Measurements from ENCODE around the gene UBR7. TPM values are rescaled to one million over a fixed set of nuclear protein-coding genes. Genes with fewer than 3 reads are reported as not detected.

Gene UBR7
- total and polyA plus RNA-seq, 2 donors from 2014 or later: 14.3 to 23.6 TPM

DNA sequence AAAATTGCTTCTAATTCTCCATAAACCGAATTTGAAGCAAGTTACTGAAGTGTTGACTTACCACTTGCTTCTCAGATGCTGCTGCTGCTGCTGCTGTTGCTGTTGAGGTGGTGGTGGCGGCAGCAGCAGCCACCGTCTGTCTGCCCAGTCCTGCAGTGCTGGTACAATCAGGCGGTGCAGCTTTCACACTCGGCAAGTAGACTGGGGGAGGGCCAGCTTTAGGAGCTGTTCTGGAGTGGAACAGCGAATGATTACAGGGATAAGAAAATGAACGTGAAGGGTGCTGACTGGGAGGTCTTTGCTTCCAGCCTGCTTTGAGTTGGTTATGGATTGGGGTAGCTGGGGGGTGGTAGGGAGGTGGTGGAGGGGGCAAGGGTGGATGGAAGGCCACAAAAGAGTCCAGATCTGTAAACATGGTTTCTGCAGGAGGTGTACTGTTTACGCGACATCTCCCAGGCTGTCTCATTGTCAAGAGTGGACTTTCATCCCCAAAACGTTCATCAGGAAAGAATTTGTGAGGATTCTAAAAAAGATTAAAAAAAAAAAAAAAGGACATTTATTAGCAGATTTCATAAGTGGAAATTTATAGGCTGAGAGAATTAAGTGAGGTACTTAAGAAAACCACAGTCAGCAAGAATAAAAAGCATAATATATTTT lies 38.8 kb downstream of the UBR7 start:
- peaks cover 5 to 40% (median 30%) of the 10 kb centered on the region in 3 donors for H3K36me3 ChIP-seq (ENCODE audit: control insufficient read depth in 2 of 3, insufficient read depth in 3 of 3, low read length in 3 of 3)
- no peaks in the 10 kb centered on the region for H3K27me3 ChIP-seq (ENCODE audit: control insufficient read depth, insufficient read depth, low read length)
- H3K27ac ChIP-seq (ENCODE audit: low read depth in 2 of 2, low read length in 2 of 2): no peak overlapping the region
- TF ChIP-seq, protein P1, sequence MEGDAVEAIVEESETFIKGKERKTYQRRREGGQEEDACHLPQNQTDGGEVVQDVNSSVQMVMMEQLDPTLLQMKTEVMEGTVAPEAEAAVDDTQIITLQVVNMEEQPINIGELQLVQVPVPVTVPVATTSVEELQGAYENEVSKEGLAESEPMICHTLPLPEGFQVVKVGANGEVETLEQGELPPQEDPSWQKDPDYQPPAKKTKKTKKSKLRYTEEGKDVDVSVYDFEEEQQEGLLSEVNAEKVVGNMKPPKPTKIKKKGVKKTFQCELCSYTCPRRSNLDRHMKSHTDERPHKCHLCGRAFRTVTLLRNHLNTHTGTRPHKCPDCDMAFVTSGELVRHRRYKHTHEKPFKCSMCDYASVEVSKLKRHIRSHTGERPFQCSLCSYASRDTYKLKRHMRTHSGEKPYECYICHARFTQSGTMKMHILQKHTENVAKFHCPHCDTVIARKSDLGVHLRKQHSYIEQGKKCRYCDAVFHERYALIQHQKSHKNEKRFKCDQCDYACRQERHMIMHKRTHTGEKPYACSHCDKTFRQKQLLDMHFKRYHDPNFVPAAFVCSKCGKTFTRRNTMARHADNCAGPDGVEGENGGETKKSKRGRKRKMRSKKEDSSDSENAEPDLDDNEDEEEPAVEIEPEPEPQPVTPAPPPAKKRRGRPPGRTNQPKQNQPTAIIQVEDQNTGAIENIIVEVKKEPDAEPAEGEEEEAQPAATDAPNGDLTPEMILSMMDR (IDR thresholded peaks at IDR 0.05; ENCODE audit: borderline replicate concordance, extremely low read depth, insufficient read depth): no peak
- FAIRE-seq: no peak
- no peaks in the 10 kb centered on the region for H3K9me3 ChIP-seq (ENCODE audit: control insufficient read depth in 2 of 3, insufficient read depth in 1 of 3, low read length in 3 of 3)
- no peak overlapping the region for H3K4me3 ChIP-seq (ENCODE audit: low read length in 3 of 3)
- no peaks in the 10 kb centered on the region for H3K4me1 ChIP-seq (ENCODE audit: control insufficient read depth in 2 of 3, insufficient read depth in 2 of 3, low read depth in 1 of 3, low read length in 3 of 3)
- H3K9ac ChIP-seq (ENCODE audit: low read length in 3 of 3): no peak overlapping the region
- intact Hi-C loops (cut with DNase I): no loop called here
- DNase-seq: no peak

DNA sequence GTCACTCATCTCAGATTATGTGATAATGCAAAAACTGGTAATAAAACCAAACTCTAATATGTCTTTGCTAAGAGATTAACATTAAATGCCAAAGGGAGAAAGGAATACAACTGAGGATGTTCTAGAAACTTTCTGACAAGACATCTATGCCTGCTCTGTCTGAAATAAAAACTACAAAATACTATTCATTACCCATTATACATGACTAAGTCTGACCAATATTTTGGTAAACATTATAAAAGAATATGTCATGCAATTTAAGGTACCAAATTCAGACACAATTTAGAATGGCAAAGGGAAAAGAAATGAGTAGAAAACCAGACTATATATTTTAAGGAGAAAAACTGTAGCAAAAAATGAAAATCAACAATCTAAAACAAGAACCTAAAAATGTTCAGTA lies 39.5 kb downstream of the UBR7 start:
- H3K36me3 ChIP-seq (ENCODE audit: control insufficient read depth in 2 of 3, insufficient read depth in 3 of 3, low read length in 3 of 3): peaks cover 5 to 45% (median 31%) of the 10 kb centered on the region in 3 donors
- no peak overlapping the region for H3K9ac ChIP-seq (ENCODE audit: low read length in 3 of 3)
- TF ChIP-seq, protein P1 (IDR thresholded peaks at IDR 0.05; ENCODE audit: borderline replicate concordance, extremely low read depth, insufficient read depth): no peak
- intact Hi-C loops (cut with DNase I): no loop called here
- no peak for FAIRE-seq
- DNase-seq: no peak
- no peak overlapping the region for H3K27ac ChIP-seq (ENCODE audit: low read depth in 2 of 2, low read length in 2 of 2)
- H3K27me3 ChIP-seq (ENCODE audit: control insufficient read depth, insufficient read depth, low read length): no peaks in the 10 kb centered on the region
- no peaks in the 10 kb centered on the region for H3K4me1 ChIP-seq (ENCODE audit: control insufficient read depth in 2 of 3, insufficient read depth in 2 of 3, low read depth in 1 of 3, low read length in 3 of 3)
- no peaks in the 10 kb centered on the region for H3K9me3 ChIP-seq (ENCODE audit: control insufficient read depth in 2 of 3, insufficient read depth in 1 of 3, low read length in 3 of 3)
- H3K4me3 ChIP-seq (ENCODE audit: low read length in 3 of 3): no peak overlapping the region

DNA sequence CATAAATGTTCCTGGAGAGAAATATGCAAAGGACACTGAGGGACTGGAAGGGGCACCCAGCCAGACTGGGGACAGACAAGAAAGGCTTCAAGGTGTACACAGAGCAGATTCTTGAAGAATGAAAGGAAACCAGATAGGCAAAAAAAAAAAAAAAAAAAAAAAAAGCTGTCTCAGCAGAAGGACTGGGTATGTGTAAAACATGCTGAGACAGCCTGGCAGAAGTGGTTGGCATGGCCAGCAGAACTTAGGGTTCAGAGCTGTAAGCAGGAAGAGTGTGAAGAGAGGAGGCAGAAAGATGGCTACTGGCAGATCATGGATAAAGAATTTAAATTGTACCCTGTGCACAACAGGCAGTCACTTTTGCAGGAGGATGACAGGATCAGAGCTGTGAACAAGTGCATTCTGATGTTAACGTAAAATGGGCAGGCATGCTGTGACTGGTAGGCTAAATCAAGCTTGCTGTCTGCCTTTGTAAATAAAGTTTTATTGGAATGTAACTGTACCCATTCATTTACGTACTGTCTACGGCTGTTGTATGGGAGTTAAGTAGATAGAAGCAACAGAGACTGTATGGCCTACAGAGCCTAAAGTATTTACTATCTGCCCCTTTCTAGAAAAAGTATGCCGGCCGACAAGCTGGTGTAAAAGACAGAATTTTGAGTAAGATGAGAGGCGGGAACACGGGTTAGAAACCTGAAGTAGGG lies 42.2 kb downstream of the UBR7 start:
- TF ChIP-seq, protein P1 (IDR thresholded peaks at IDR 0.05; ENCODE audit: borderline replicate concordance, extremely low read depth, insufficient read depth): no peak
- Histone ChIP-seq H3K9ac (ENCODE audit: low read length in 3 of 3) (no peak overlapping the region), H3K4me1 (ENCODE audit: control insufficient read depth in 2 of 3, insufficient read depth in 2 of 3, low read depth in 1 of 3, low read length in 3 of 3) (no peaks in the 10 kb centered on the region), H3K9me3 (ENCODE audit: control insufficient read depth in 2 of 3, insufficient read depth in 1 of 3, low read length in 3 of 3) (no peaks in the 10 kb centered on the region), H3K27ac (ENCODE audit: low read depth in 2 of 2, low read length in 2 of 2) (no peak overlapping the region), H3K36me3 (ENCODE audit: control insufficient read depth in 2 of 3, insufficient read depth in 3 of 3, low read length in 3 of 3) (peaks cover 5 to 43% (median 16%) of the 10 kb centered on the region in 3 donors), H3K4me3 (ENCODE audit: low read length in 3 of 3) (no peak overlapping the region), H3K27me3 (ENCODE audit: control insufficient read depth, insufficient read depth, low read length) (no peaks in the 10 kb centered on the region)
- DNase-seq (no peak), FAIRE-seq (no peak)
- intact Hi-C loops (cut with DNase I): no loop called here
